GOT3 (cell line): ENCODE results near the gene SNCA.

Experiments
- DNase-seq: peaks from one replicate; lab custom pipeline; 2025; ENCODE audit warnings: mixed read lengths; lab: John Stamatoyannopoulos, UW

The SNCA gene

DNA sequence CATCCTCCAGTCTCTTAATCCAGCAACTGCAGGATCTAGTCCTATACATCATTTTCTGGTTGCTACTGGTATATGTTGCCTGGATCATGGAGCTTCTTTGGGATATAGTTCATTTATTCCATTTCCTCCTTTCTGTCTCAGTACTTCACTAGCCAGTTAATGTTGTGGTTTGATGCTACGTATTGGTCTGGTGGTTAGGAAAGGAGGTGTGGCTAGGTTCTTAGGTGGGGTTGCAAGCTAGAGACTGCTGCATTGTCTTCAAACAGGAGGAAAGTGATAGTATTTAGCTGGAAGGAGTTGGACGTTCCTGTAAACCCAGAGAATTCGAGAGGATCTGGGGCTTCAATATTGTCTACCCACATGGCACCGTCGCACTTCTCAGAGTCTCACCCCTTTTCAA, 129.5 kb downstream of the SNCA start:
- no peak for DNase-seq

DNA sequence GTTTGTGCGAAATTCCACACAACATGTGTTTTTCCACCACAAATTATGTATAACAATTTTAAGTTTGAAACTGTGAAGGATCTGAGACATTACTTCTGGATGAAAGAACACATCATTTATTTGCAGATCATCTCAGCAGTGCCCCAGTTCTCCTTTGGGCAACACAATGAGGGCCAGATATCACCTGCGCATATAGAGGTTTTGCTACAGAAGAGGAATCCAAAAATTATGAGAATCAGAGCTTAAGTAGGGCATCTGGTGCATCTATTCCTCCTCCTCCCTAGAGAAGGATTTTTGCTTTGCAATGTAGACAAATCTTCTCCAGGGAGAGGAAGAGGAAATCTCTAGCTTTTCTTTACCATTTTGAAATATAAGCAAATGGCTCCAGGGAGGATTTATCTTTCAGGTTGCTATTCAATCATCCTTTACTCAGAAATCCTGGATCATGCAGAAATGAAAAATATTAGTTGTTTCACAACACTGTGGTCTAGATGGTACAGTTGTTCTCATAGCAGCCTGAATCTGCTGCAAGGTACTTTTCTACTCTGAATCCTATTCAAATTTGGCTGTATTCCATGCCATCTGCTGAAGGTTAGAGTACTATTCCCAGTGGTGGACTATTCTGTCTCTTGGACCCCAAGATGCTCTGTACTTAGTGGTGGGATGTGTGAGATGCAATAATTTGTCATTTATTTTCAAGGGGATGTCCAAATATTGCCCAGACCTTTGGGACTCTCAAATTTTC, 132.1 kb downstream of the SNCA start:
- DNase-seq, result no peak

DNA sequence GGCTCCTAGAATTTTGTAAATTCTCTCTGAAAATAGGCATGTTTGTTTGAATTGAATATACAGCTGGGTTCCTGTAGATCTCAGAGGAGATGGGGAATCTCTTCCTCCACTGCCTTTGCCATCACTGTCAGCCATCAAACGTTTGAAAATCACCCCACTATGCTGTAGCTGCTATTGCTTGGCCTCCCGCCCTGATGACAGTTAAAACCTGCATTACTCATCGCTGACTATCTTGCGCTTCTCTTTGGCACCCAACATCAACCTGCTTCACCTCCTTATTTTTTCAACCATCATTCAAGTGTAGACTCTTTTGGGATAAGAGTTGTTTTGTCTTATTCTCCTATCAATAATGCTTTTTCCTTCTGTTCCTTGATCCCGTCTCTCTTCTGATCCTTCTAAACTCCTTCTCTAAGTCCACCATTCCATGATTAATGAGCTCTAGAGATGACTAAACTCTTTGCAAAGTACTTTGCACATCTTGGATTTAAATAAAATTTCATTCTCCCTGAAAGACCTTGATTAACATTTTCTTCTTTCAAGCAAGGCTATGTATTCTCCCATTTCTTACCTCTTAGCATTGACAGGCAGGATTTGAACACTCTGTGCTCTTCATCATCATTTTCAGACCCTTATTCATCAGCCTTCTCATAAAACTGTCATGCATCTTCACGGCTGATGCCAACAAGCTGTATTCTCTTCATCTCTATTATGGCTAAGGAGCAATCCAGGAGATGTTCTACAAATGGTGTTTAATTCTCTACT, 133.0 kb downstream of the SNCA start:
- no peak for DNase-seq

DNA sequence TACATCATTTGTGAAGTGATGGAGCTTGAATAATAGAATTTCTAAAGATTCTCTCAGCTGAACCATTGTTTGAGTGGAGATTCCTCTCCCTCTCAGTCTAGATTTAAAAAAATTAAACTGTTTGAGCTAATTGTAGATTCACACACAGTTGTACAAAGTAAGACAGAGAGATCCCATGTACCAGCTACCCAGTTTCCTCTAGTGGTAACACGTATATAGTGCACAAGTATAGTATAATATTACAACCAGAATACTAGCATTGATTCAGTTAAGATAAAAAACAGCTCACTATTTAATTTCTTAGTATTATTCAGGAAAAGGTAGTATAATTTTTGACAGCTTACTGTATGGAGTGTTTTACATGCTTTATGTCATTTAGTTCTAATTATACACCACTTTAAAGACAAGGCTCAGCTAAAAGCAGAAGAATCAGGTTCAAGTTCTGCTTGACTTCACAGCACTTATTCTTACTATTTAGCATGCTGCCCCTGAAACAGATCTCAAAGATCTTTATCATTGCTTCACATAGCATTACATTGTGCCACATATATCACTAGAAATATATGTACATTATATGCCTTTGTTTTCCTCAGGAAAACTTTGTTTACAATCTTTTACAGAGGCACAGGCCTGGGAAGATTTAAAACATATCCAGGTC, 136.1 kb downstream of the SNCA start:
- DNase-seq, result no peak

DNA sequence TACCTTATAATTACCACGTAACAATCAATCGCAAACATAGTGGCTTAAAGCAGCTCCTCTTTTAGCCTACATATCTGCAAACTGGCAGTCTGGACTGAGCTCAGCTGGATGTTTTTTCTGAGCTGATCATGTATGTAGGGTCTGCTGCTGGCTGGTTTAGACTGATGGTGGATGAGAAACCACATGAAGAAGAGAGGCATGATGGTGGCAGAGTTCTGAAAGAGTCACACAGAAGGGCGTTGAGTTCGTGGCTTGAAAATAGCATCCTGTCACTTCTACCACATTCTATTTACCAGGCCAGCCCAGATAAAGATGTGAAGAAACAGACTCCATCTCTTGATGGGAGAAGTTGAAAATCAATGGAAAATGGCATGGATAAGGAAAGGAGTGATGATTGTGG, 151.3 kb downstream of the SNCA start:
- no peak for DNase-seq

DNA sequence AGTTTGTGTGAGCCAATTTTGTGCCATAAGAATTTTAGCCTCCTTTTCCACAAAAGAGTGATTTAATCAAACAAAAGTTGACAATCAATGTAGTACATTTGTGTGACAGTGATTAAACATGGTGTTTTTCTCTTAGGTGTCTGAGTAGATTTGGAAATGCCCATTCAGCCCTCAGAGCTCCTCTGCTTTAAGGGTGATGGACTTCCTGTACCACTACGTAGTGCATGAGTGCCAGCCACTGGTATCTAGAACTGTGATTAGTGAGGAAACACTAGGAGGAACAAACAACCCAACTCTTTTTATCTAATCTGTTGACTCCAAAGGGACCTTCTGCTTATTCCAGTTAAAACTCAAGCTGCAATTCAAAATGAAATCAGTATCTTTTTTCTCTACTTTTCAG, 151.7 kb downstream of the SNCA start:
- DNase-seq, result no peak

DNA sequence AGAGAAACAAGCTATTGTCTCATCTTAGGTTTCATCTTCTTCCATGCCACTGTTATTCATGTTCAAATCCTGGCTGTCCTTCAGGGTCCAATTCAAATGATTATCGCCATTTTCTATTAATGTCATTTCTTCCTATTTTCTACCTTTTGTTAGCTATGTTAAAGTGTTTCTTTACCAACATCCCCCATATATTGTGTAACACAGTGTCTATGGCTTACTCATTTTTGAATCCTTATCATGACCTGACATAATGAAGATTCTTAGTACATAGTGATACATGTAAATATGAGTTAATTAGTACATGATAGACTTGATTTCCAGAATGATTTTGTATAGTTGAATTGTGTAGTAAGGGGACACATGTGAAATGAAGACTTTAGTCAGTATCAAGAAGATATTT, 152.4 kb downstream of the SNCA start:
- DNase-seq, result no peak

DNA sequence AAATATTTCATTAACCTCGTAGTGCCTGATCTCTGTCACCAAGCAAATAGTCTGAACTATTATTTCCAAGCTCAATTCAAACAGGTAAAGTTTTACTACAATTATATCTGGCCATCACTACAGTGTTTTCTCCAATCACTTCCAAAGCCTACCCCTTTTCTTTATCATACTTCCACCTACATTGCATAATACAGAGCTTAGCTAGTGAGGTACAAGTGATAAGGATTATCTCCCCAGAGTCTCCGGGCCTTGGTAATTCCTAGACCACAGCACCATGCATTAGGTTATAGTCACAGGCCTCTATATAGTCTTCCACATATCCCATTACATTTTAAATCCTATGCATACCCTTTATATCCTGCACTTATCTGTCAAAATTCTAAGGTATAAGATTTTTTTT, 154.2 kb downstream of the SNCA start:
- DNase-seq, result no peak

DNA sequence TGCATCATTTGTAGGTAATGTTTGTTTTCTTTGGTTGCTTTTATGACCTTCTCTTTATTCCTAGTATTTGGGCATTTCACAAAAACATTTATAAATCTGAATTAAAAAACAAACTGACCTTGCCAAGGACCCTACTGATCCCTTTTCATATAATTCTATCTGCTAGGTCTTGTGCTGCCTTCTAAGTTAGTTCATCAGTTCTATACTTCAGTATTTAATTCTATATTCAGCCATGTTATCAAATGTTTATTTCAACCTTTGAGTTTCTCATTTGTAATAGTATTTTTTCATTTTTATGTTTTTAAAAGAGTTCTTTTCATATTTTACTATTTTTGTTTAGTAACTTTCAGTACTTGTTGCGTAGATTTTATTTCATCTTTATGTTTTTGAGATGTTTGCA, 155.3 kb downstream of the SNCA start:
- no peak for DNase-seq

DNA sequence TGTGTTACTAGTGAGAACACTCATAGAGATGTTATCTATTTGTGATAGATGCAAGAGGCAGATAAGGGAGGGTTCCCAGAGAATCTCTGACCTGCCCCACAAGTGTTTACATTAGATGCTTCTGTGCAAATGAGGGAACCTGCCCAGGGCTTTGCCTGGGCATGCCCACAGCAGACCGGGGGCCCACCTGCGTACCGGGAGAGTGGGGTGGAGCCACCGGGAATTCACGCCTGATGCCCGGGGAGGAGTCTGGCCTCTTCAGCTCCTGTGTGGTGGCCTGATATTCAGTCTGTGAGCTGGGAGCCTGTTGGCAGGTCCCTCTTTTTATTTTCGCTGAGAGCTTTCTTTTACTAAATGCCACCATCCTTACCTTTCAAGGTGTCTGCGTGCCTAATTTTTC, 155.7 kb downstream of the SNCA start:
- no peak for DNase-seq

DNA sequence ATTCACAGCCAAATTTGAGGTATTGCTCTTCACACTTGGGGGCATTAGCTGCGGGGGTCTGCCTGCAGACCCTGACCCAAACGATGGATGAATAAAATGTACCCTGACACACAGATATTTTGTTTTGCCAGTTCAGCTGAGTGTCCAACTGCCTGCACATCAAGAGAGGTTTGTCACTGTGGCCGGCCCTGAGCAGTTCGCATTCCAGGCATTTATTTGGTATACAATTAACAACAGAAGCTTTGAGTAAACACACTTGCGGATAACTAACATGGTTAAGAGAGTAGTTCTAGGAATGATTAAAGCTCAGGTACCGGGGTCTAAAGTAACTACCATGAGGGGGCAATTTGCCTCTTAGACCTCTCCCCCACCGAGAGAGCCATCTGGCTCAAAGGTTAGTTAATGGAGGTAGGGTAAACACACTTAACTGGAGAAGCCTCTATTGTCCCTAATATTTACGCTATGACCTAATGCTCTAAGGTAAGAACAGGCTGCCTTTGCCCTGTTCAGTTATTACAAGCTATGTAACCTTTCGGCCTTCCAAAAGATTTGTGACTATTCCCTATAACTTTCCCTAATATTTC, 162.0 kb downstream of the SNCA start:
- no peak for DNase-seq
